RWPE2 (cell line): ENCODE results near the gene TMPRSS11F.

Source experiments
- ATAC-seq: fragments of 200-7000 bp; cut with Tn5 transposase; 3 replicates; pipeline ENCODE4 v1.9.1; 2021; ENCODE audit warnings: low read depth
- DNase-seq: peaks from one replicate; pipeline ENCODE4 v3.0.0-alpha.2; 2020; ENCODE audit warnings: low spot score
- H3K27ac ChIP-seq: fragments of 450-650 bp; 2 replicates; pipeline ENCODE4 v1.5.1; 2017; ENCODE audit warnings: mild to moderate bottlenecking; ENCODE audit not compliant: poor library complexity, severe bottlenecking
- H3K27me3 ChIP-seq: fragments of 250-450 bp; sonication (Bioruptor Pico); 2 replicates; pipeline ENCODE4 v1.5.1; 2021; ENCODE audit warnings: mild to moderate bottlenecking, moderate library complexity; ENCODE audit not compliant: insufficient read depth, poor library complexity, severe bottlenecking
- H3K36me3 ChIP-seq: fragments of 250-450 bp; sonication (Bioruptor Pico); 2 replicates; pipeline ENCODE4 v1.5.1; 2020; ENCODE audit warnings: low read depth, mild to moderate bottlenecking, moderate library complexity
- H3K4me1 ChIP-seq: fragments of 250-450 bp; sonication (Bioruptor Pico); 2 replicates; pipeline ENCODE4 v1.5.1; 2021; ENCODE audit warnings: mild to moderate bottlenecking, moderate library complexity; ENCODE audit not compliant: insufficient read depth, poor library complexity, severe bottlenecking
- H3K4me3 ChIP-seq: fragments of 250-450 bp; sonication (Bioruptor Pico); 2 replicates; pipeline ENCODE4 v1.5.1; 2021; ENCODE audit warnings: mild to moderate bottlenecking, moderate library complexity; ENCODE audit not compliant: severe bottlenecking
- H3K9me3 ChIP-seq: fragments of 250-450 bp; sonication (Bioruptor Pico); 2 replicates; pipeline ENCODE4 v1.5.1; 2021; ENCODE audit warnings: mild to moderate bottlenecking, moderate library complexity; ENCODE audit not compliant: severe bottlenecking
- CTCF ChIP-seq: fragments of 450-650 bp; IDR thresholded peaks from one replicate; pipeline ENCODE4 v1.5.1; 2017; ENCODE audit warnings: mild to moderate bottlenecking, moderate library complexity; ENCODE audit not compliant: poor library complexity, severe bottlenecking

TMPRSS11F gene

GRCh38 chr4:68011684-68012083 lies 118.0 kb downstream of the TMPRSS11F start:
- no peaks in the 10 kb centered on the region for H3K9me3 ChIP-seq
- H3K4me3 ChIP-seq, result no peak overlapping the region
- no peak for TF ChIP-seq CTCF
- no peak overlapping the region for H3K27ac ChIP-seq
- ATAC-seq, result no peak
- DNase-seq, result no peak
- no peaks in the 10 kb centered on the region for H3K27me3 ChIP-seq
- H3K4me1 ChIP-seq, result no peaks in the 10 kb centered on the region
- H3K36me3 ChIP-seq, result no peaks in the 10 kb centered on the region
